Suprapubic skin (tissue), 4 donors: Measurements from ENCODE around the gene SKAP1.

Experiments
- POLR2A ChIP-seq, 2 donors: fragments of 450-650 bp; IDR thresholded peaks; one replicate each; pipeline ENCODE4 v1.6.1; 2017; ENCODE audit warnings: antibody characterized with exemption in 2 of 2, mild to moderate bottlenecking in 2 of 2, moderate library complexity in 2 of 2
- POLR2AphosphoS5 ChIP-seq, 3 donors: sonication (generic); formaldehyde crosslinking; IDR thresholded peaks; one replicate each; pipeline ENCODE4 v1.6.1; 2017; ENCODE audit warnings: antibody characterized with exemption in 3 of 3
- TF ChIP-seq, protein P1 (sequence below), 2 donors: fragments of 200-600 bp in 1 of 2; fragments of 450-650 bp in 1 of 2; sonication (generic) in 1 of 2; IDR thresholded peaks; one replicate each; pipeline ENCODE4 v1.5.1; 2016 to 2019; ENCODE audit warnings: antibody characterized with exemption in 2 of 2, mild to moderate bottlenecking in 1 of 2, moderate library complexity in 1 of 2

DNA sequence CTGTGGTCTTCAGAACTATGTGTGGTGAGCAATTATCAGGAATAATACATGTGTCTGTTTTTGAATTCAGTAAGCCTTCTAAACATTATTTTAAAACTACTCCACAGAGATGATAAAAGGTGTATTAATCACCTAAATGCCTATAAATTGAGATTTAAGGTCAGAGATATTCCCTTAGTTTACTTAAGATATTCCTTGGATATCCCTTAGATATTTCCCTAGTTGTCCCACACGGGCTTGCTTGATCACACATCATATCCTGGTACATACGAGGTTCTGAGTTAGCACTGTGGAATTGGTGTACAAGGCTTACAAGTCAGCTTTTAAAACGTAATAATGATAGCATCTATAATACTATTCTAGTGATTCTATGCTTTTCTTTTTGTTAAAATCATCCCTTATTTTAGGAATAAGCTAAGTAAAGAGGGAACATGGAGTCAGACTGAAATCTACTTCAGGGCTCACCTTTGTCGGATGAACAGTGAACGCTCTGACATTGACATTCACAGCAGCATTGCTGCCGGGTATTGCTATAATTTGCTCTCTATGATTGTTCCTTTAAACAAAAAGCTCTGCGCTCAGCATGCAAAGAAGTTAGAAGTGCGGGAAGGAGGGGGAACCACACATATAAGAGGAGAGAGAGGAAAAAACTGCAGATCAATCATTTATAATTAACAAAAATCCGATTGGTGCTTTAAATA lies 136.5 kb downstream of the SKAP1 start:
- no peak for TF ChIP-seq POLR2AphosphoS5 (IDR thresholded peaks at IDR 0.05)
- TF ChIP-seq, protein P1, sequence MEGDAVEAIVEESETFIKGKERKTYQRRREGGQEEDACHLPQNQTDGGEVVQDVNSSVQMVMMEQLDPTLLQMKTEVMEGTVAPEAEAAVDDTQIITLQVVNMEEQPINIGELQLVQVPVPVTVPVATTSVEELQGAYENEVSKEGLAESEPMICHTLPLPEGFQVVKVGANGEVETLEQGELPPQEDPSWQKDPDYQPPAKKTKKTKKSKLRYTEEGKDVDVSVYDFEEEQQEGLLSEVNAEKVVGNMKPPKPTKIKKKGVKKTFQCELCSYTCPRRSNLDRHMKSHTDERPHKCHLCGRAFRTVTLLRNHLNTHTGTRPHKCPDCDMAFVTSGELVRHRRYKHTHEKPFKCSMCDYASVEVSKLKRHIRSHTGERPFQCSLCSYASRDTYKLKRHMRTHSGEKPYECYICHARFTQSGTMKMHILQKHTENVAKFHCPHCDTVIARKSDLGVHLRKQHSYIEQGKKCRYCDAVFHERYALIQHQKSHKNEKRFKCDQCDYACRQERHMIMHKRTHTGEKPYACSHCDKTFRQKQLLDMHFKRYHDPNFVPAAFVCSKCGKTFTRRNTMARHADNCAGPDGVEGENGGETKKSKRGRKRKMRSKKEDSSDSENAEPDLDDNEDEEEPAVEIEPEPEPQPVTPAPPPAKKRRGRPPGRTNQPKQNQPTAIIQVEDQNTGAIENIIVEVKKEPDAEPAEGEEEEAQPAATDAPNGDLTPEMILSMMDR (IDR thresholded peaks at IDR 0.05), result peak in 1 of 2 donors; percentile 5
- TF ChIP-seq POLR2A (IDR thresholded peaks at IDR 0.05), result no peak
